HG03060 (cell line): ENCODE results near the gene HS6ST3.

ENCODE experiments used
- ATAC-seq: cut with Tn5 transposase; IDR thresholded peaks from one replicate; pipeline ENCODE4 v1.9.1; 2021; ENCODE audit warnings: low read depth, moderate number of reproducible peaks; ENCODE audit not compliant: unreplicated experiment

HS6ST3 gene

GRCh38 chr13:96193728-96194310 lies 103.9 kb downstream of the HS6ST3 start:
- no peak for ATAC-seq

GRCh38 chr13:96198038-96198437 lies 108.1 kb downstream of the HS6ST3 start:
- ATAC-seq, result no peak

- no peak for ATAC-seq
Observed at GRCh38 chr13:96199315-96199714, 109.4 kb downstream of the HS6ST3 start.

- no peak for ATAC-seq
Observed at GRCh38 chr13:96200810-96201209, 110.9 kb downstream of the HS6ST3 start.

- ATAC-seq, result no peak
Observed at GRCh38 chr13:96202315-96202714, 112.4 kb downstream of the HS6ST3 start.

- no peak for ATAC-seq
Observed at GRCh38 chr13:96203471-96203870, 113.6 kb downstream of the HS6ST3 start.

- ATAC-seq, result no peak
Observed at GRCh38 chr13:96214824-96215445, 125.0 kb downstream of the HS6ST3 start.

GRCh38 chr13:96216543-96216942 lies 126.6 kb downstream of the HS6ST3 start:
- no peak for ATAC-seq

GRCh38 chr13:96218475-96218874 lies 128.6 kb downstream of the HS6ST3 start:
- no peak for ATAC-seq

GRCh38 chr13:96221471-96221870 lies 131.6 kb downstream of the HS6ST3 start:
- ATAC-seq, result no peak

GRCh38 chr13:96223231-96223630 lies 133.3 kb downstream of the HS6ST3 start:
- no peak for ATAC-seq

- ATAC-seq, result peak; percentile 61
Observed at GRCh38 chr13:96229356-96229755, 139.4 kb downstream of the HS6ST3 start.

- ATAC-seq, result no peak
Observed at GRCh38 chr13:96238241-96238640, 148.3 kb downstream of the HS6ST3 start.

GRCh38 chr13:96238861-96239260 lies 149.0 kb downstream of the HS6ST3 start:
- ATAC-seq, result no peak

- ATAC-seq, result no peak
Observed at GRCh38 chr13:96243376-96243775, 153.5 kb downstream of the HS6ST3 start.

- ATAC-seq, result no peak
Observed at GRCh38 chr13:96248103-96248502, 158.2 kb downstream of the HS6ST3 start.

- no peak for ATAC-seq
Observed at GRCh38 chr13:96248996-96249395, 159.1 kb downstream of the HS6ST3 start.

GRCh38 chr13:96252903-96253302 lies 163.0 kb downstream of the HS6ST3 start:
- no peak for ATAC-seq

- ATAC-seq, result no peak
Observed at GRCh38 chr13:96273196-96273595, 183.3 kb downstream of the HS6ST3 start.

GRCh38 chr13:96274046-96274445 lies 184.1 kb downstream of the HS6ST3 start:
- ATAC-seq, result no peak

- ATAC-seq, result no peak
Observed at GRCh38 chr13:96279904-96280303, 190.0 kb downstream of the HS6ST3 start.

GRCh38 chr13:96284971-96285370 lies 195.1 kb downstream of the HS6ST3 start:
- no peak for ATAC-seq

- no peak for ATAC-seq
Observed at GRCh38 chr13:96285729-96286128, 195.8 kb downstream of the HS6ST3 start.
